ENCODE measurements around the gene SLC22A12. TPM values are rescaled to one million over a fixed set of nuclear protein-coding genes. Genes with fewer than 3 reads are reported as not detected.

The SLC22A12 gene
- polyA plus RNA-seq, 1 experiment = not detected

GRCh38 chr11:64580412-64580811 is 10.6 kb upstream of the SLC22A12 start:
- Histone ChIP-seq H3K27me3 (ENCODE audit: control insufficient read depth, insufficient read depth, low read length) (peaks cover 9% of the 10 kb centered on the region), H3K36me3 (ENCODE audit: control insufficient read depth, insufficient read depth, low read length) (no peaks in the 10 kb centered on the region), H3K4me3 (ENCODE audit: low read depth, low read length) (no peak overlapping the region)
- DNase-seq (ENCODE audit: low read depth) = no peak
- ChIA-PET POLR2A (no interaction called here), CTCF (interaction anchor here (0.8 kb wide), 1 partner anchor 91 kb away, joined by 4 read pairs; no protein-coding TSS in a partner anchor)
- TF ChIP-seq CTCF (IDR thresholded peaks at IDR 0.05; ENCODE audit: insufficient read depth, low read depth, low read length) = no peak

GRCh38 chr11:64581057-64581523 is 9.9 kb upstream of the SLC22A12 start:
- TF ChIP-seq CTCF (IDR thresholded peaks at IDR 0.05; ENCODE audit: insufficient read depth, low read depth, low read length) = no peak
- Histone ChIP-seq H3K27me3 (ENCODE audit: control insufficient read depth, insufficient read depth, low read length) (peaks cover 9% of the 10 kb centered on the region), H3K4me3 (ENCODE audit: low read depth, low read length) (no peak overlapping the region), H3K36me3 (ENCODE audit: control insufficient read depth, insufficient read depth, low read length) (no peaks in the 10 kb centered on the region)
- no peak for DNase-seq (ENCODE audit: low read depth)
- ChIA-PET CTCF (no interaction called here), POLR2A (no interaction called here)

GRCh38 chr11:64582885-64583284 is 8.1 kb upstream of the SLC22A12 start:
- CTCF ChIA-PET = no interaction called here
- Histone ChIP-seq H3K36me3 (ENCODE audit: control insufficient read depth, insufficient read depth, low read length) (no peaks in the 10 kb centered on the region), H3K27me3 (ENCODE audit: control insufficient read depth, insufficient read depth, low read length) (peaks cover 9% of the 10 kb centered on the region), H3K4me3 (ENCODE audit: low read depth, low read length) (no peak overlapping the region)
- DNase-seq (ENCODE audit: low read depth) = no peak
- POLR2A ChIA-PET = no interaction called here
- no peak for TF ChIP-seq CTCF (IDR thresholded peaks at IDR 0.05; ENCODE audit: insufficient read depth, low read depth, low read length)

GRCh38 chr11:64583296-64584262 is 7.4 kb upstream of the SLC22A12 start:
- POLR2A ChIA-PET = no interaction called here
- no peaks in the 10 kb centered on the region for H3K36me3 ChIP-seq (ENCODE audit: control insufficient read depth, insufficient read depth, low read length)
- DNase-seq (ENCODE audit: low read depth) = no peak
- no peak for TF ChIP-seq CTCF (IDR thresholded peaks at IDR 0.05; ENCODE audit: insufficient read depth, low read depth, low read length)
- H3K27me3 ChIP-seq (ENCODE audit: control insufficient read depth, insufficient read depth, low read length) = peaks cover 7% of the 10 kb centered on the region
- H3K4me3 ChIP-seq (ENCODE audit: low read depth, low read length) = no peak overlapping the region
- CTCF ChIA-PET = interaction anchor here (0.5 to 1.0 kb wide), 2 partner anchors 67 to 167 kb away, joined by 3 to 4 read pairs; no protein-coding TSS in a partner anchor

- CTCF ChIA-PET = no interaction called here
- TF ChIP-seq CTCF (IDR thresholded peaks at IDR 0.05; ENCODE audit: insufficient read depth, low read depth, low read length) = no peak
Observed at GRCh38 chr11:64585150-64585549, 5.9 kb upstream of the SLC22A12 start.

More at GRCh38 chr11:64585150-64585549, 5.9 kb upstream of the SLC22A12 start:
- Histone ChIP-seq H3K36me3 (ENCODE audit: control insufficient read depth, insufficient read depth, low read length) (no peaks in the 10 kb centered on the region), H3K27me3 (ENCODE audit: control insufficient read depth, insufficient read depth, low read length) (peaks cover 7% of the 10 kb centered on the region), H3K4me3 (ENCODE audit: low read depth, low read length) (no peak overlapping the region)
- DNase-seq (ENCODE audit: low read depth) = no peak
- POLR2A ChIA-PET = no interaction called here
